WTC11 (cell line): ENCODE measurements around the gene C5AR1.

Experiments
- ATF2 ChIP-seq: sonication (generic); formaldehyde crosslinking; IDR thresholded peaks from 2 replicates; pipeline ENCODE4 v1.8.1; 2022; ENCODE audit warnings: low read depth, missing genetic modification reagents, borderline replicate concordance
- CREB1 ChIP-seq: sonication (generic); formaldehyde crosslinking; IDR thresholded peaks from 2 replicates; pipeline ENCODE4 v1.8.0; 2023; ENCODE audit warnings: mild to moderate bottlenecking, missing genetic modification reagents
- CTCF ChIP-seq: fragments of 200-600 bp; IDR thresholded peaks from 2 replicates; pipeline ENCODE4 v1.8.0; 2022; ENCODE audit warnings: antibody characterized with exemption
- E2F5 ChIP-seq: sonication (generic); formaldehyde crosslinking; IDR thresholded peaks from 2 replicates; pipeline ENCODE4 v1.8.1; 2022; ENCODE audit warnings: mild to moderate bottlenecking, moderate library complexity, missing genetic modification reagents
- FOXJ3 ChIP-seq: sonication (generic); formaldehyde crosslinking; IDR thresholded peaks from 2 replicates; pipeline ENCODE4 v1.9.0; 2021; ENCODE audit warnings: missing genetic modification reagents, mild to moderate bottlenecking, borderline replicate concordance
- JUN ChIP-seq: sonication (generic); formaldehyde crosslinking; IDR thresholded peaks from 2 replicates; pipeline ENCODE4 v1.8.0; 2023; ENCODE audit warnings: mild to moderate bottlenecking, missing genetic modification reagents
- MLX ChIP-seq: sonication (generic); formaldehyde crosslinking; IDR thresholded peaks from 2 replicates; pipeline ENCODE4 v1.8.1; 2023; ENCODE audit warnings: mild to moderate bottlenecking, missing genetic modification reagents, moderate library complexity
- NFYB ChIP-seq: sonication (generic); formaldehyde crosslinking; conservative IDR thresholded peaks from 2 replicates; pipeline ENCODE4 v1.8.0; 2022; ENCODE audit warnings: low read depth, missing genetic modification reagents
- TP53 ChIP-seq: sonication (generic); formaldehyde crosslinking; IDR thresholded peaks from 2 replicates; pipeline ENCODE4 v1.8.1; 2023; ENCODE audit warnings: mild to moderate bottlenecking, missing genetic modification reagents
- ZNF512 ChIP-seq: sonication (generic); formaldehyde crosslinking; IDR thresholded peaks from 2 replicates; pipeline ENCODE4 v1.8.1; 2022; ENCODE audit warnings: missing genetic modification reagents, borderline replicate concordance

GRCh38 chr19:47260476-47260875, 49.2 kb upstream of the C5AR1 start:
- TF ChIP-seq CTCF (no peak), E2F5 (no peak), JUN (CRISPR knock-in tag) (no peak), TP53 (CRISPR knock-in tag) (no peak), MLX (no peak), CREB1 (CRISPR knock-in tag) (no peak), FOXJ3 (CRISPR knock-in tag) (no peak), NFYB (no peak), ATF2 (no peak), ZNF512 (CRISPR knock-in tag) (no peak)
